Right atrium auricular region (tissue), 2 donors: Measurements from ENCODE around the gene ARHGAP21. TPM values are rescaled to one million over a fixed set of nuclear protein-coding genes. Genes with fewer than 3 reads are reported as not detected.
"Not testable (repeated sequence)": the region's sequence is repeated elsewhere in the genome, so short reads cannot be mapped to it uniquely, and the experiment has no call there.

Experiments
- DNase-seq: peaks from one replicate; pipeline ENCODE4 v3.0.0-alpha.2; 2019; ENCODE audit warnings: low spot score
- H3K27ac ChIP-seq, 2 donors: fragments of 200-600 bp; sonication (generic); 1 replicate in 1 of 2; 2 replicates in 1 of 2; pipeline ENCODE4 v1.5.1; 2016 to 2019
- H3K27me3 ChIP-seq, 2 donors: fragments of 200-600 bp; sonication (generic); one replicate each; pipeline versions ENCODE4 v1.5.1 to v1.6.0; 2017 to 2019
- H3K36me3 ChIP-seq: fragments of 200-600 bp; sonication (generic); one replicate; pipeline ENCODE4 v1.5.1; 2016
- H3K4me1 ChIP-seq, 2 donors: fragments of 200-600 bp; sonication (generic); one replicate each; pipeline versions ENCODE4 v1.5.1 to v1.6.0; 2017 to 2019
- H3K4me3 ChIP-seq, 2 donors: fragments of 200-600 bp; sonication (generic); 1 replicate in 1 of 2; 2 replicates in 1 of 2; pipeline ENCODE4 v1.5.1; 2017 to 2019; ENCODE audit warnings: mild to moderate bottlenecking in 1 of 2, moderate library complexity in 1 of 2
- H3K9me3 ChIP-seq, 2 donors: fragments of 200-600 bp; sonication (generic); one replicate each; pipeline ENCODE4 v1.5.1; 2019
- CTCF ChIP-seq, 2 donors: fragments of 200-600 bp; sonication (generic); IDR thresholded peaks; one replicate each; pipeline ENCODE4 v1.5.1; 2019; ENCODE audit warnings: antibody characterized with exemption in 2 of 2
- total RNA-seq, 2 donors: library from RNA; depleted of rRNA; stranded (reverse); fragments of >200 nt; gene quantifications; one replicate each; pipeline ENCODE4 v1.1.0, GENCODE V29; 2016

Gene ARHGAP21
- total RNA-seq, 2 donors from 2014 or later: 45.0 to 46.3 TPM

GRCh38 chr10:24759672-24760071, 36.0 kb upstream of the ARHGAP21 start:
- Histone ChIP-seq H3K27me3 (no peaks in the 10 kb centered on the region), H3K9me3 (no peaks in the 10 kb centered on the region), H3K4me1 (peaks cover 0 to 6% of the 10 kb centered on the region in 2 donors), H3K4me3 (no peak overlapping the region), H3K27ac (no peak overlapping the region), H3K36me3 (no peaks in the 10 kb centered on the region)
- no peak for TF ChIP-seq CTCF (IDR thresholded peaks at IDR 0.05)
- no peak for DNase-seq

GRCh38 chr10:24758254-24758653, 34.6 kb upstream of the ARHGAP21 start:
- not testable (repeated sequence) for H3K27ac ChIP-seq, H3K4me1 ChIP-seq, H3K36me3 ChIP-seq, H3K27me3 ChIP-seq, H3K9me3 ChIP-seq, DNase-seq, H3K4me3 ChIP-seq

GRCh38 chr10:24756283-24756682, 32.6 kb upstream of the ARHGAP21 start:
- H3K36me3 ChIP-seq: no peaks in the 10 kb centered on the region
- H3K4me1 ChIP-seq: no peaks in the 10 kb centered on the region
- no peaks in the 10 kb centered on the region for H3K27me3 ChIP-seq
- TF ChIP-seq CTCF (IDR thresholded peaks at IDR 0.05): no peak
- H3K27ac ChIP-seq: no peak overlapping the region
- no peaks in the 10 kb centered on the region for H3K9me3 ChIP-seq
- DNase-seq: no peak
- no peak overlapping the region for H3K4me3 ChIP-seq

- no peaks in the 10 kb centered on the region for H3K9me3 ChIP-seq
- H3K36me3 ChIP-seq: no peaks in the 10 kb centered on the region
- H3K27me3 ChIP-seq: no peaks in the 10 kb centered on the region
- no peak for DNase-seq
- no peaks in the 10 kb centered on the region for H3K4me1 ChIP-seq
- TF ChIP-seq CTCF (IDR thresholded peaks at IDR 0.05): no peak
- H3K4me3 ChIP-seq: no peak overlapping the region
- no peak overlapping the region for H3K27ac ChIP-seq
These were observed 28.0 kb upstream of the ARHGAP21 start for GRCh38 chr10:24751716-24752115.

GRCh38 chr10:24750695-24751094, 27.0 kb upstream of the ARHGAP21 start:
- Histone ChIP-seq H3K4me1 (no peaks in the 10 kb centered on the region), H3K27me3 (no peaks in the 10 kb centered on the region), H3K36me3 (no peaks in the 10 kb centered on the region), H3K9me3 (no peaks in the 10 kb centered on the region), H3K27ac (no peak overlapping the region), H3K4me3 (no peak overlapping the region)
- TF ChIP-seq CTCF (IDR thresholded peaks at IDR 0.05): no peak
- DNase-seq: no peak

GRCh38 chr10:24748214-24748613, 24.5 kb upstream of the ARHGAP21 start:
- no peaks in the 10 kb centered on the region for H3K9me3 ChIP-seq
- H3K4me1 ChIP-seq: no peaks in the 10 kb centered on the region
- H3K4me3 ChIP-seq: no peak overlapping the region
- no peak for DNase-seq
- H3K36me3 ChIP-seq: no peaks in the 10 kb centered on the region
- no peak overlapping the region for H3K27ac ChIP-seq
- no peak for TF ChIP-seq CTCF (IDR thresholded peaks at IDR 0.05)
- no peaks in the 10 kb centered on the region for H3K27me3 ChIP-seq
